Measurements from ENCODE around the gene WDR47.
"Not testable (repeated sequence)": the region's sequence is repeated elsewhere in the genome, so short reads cannot be mapped to it uniquely, and the experiment has no call there.

Gene WDR47

DNA sequence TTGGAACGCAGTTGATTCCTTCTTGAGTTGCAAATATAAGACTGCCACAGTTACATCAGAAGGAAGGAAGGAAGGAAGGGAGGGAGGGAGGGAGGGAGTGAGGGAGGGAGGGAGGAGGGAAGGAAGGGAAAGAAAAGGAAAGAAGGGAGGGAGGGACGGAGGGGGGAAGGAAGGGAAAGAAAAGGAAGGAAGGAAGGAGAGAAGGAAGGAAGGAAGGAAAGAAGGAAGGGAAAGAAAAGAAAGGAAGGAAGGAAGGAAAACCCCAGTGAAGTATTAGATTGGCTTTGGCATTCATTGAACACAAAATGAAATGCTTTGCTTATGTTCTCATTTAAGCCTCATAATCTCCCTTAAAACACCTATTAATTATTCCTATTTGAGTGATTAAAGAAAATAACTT is 6.4 kb upstream of the WDR47 start:
- Histone ChIP-seq H3K4me1 (ENCODE audit: insufficient read depth, low read length) (no peaks in the 10 kb centered on the region), H3K4me3 (ENCODE audit: low read length) (no peak overlapping the region), H3K36me3 (ENCODE audit: insufficient read depth, low read depth, low read length) (no peaks in the 10 kb centered on the region), H3K27ac (ENCODE audit: low read length) (no peak overlapping the region), H3K9me3 (ENCODE audit: insufficient read depth, low read depth, low read length) (no peaks in the 10 kb centered on the region), H3K9ac (ENCODE audit: low read depth, low read length) (no peak overlapping the region), H3K27me3 (ENCODE audit: insufficient read depth, low read length) (no peaks in the 10 kb centered on the region)

DNA sequence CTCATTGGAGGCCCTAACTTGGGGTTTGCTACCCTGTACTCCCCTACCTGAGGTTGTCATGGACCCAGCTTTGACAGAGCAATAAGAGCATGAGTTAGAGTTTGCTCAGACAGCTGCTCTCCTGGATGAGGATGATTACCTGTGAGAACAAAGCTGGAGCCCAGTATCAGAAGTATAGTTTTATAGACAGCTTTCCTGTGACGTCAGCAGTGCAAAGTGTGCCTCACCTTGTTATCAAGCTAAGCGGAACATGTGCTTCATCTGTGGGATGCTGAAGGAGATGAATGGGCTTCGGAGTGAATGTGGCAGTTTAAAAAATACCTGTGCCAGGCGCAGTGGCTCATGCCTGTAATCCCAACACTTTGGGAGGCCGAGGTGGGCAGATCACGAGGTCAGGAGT is 5.4 kb upstream of the WDR47 start:
- no peaks in the 10 kb centered on the region for H3K4me1 ChIP-seq (ENCODE audit: insufficient read depth, low read length)
- no peak overlapping the region for H3K4me3 ChIP-seq (ENCODE audit: low read length)
- no peaks in the 10 kb centered on the region for H3K36me3 ChIP-seq (ENCODE audit: insufficient read depth, low read depth, low read length)
- no peak overlapping the region for H3K27ac ChIP-seq (ENCODE audit: low read length)
- no peaks in the 10 kb centered on the region for H3K27me3 ChIP-seq (ENCODE audit: insufficient read depth, low read length)
- no peaks in the 10 kb centered on the region for H3K9me3 ChIP-seq (ENCODE audit: insufficient read depth, low read depth, low read length)
- no peak overlapping the region for H3K9ac ChIP-seq (ENCODE audit: low read depth, low read length)

DNA sequence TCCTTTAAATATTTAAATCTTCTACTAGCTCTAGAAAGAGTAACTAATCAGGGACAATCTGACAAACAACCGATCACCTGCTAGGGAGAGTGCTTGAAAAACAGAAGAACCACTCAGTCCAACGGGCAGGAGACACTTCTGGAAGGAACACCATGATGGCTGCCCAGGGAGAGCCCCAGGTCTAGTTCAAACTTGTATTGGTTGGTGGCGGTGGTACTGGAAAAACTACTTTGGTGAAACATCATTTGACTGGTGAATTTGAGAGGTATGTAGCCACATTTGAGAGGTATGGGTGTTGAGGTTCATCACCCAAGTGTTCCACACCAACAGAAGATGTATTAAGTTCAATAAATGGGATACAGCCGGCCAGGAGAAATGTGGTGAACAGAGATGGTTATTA is 4.8 kb upstream of the WDR47 start:
- no peak overlapping the region for H3K9ac ChIP-seq (ENCODE audit: low read depth, low read length)
- H3K9me3 ChIP-seq (ENCODE audit: insufficient read depth, low read depth, low read length): no peaks in the 10 kb centered on the region
- H3K36me3 ChIP-seq (ENCODE audit: insufficient read depth, low read depth, low read length): no peaks in the 10 kb centered on the region
- no peak overlapping the region for H3K4me3 ChIP-seq (ENCODE audit: low read length)
- no peak overlapping the region for H3K27ac ChIP-seq (ENCODE audit: low read length)
- H3K4me1 ChIP-seq (ENCODE audit: insufficient read depth, low read length): no peaks in the 10 kb centered on the region
- no peaks in the 10 kb centered on the region for H3K27me3 ChIP-seq (ENCODE audit: insufficient read depth, low read length)

DNA sequence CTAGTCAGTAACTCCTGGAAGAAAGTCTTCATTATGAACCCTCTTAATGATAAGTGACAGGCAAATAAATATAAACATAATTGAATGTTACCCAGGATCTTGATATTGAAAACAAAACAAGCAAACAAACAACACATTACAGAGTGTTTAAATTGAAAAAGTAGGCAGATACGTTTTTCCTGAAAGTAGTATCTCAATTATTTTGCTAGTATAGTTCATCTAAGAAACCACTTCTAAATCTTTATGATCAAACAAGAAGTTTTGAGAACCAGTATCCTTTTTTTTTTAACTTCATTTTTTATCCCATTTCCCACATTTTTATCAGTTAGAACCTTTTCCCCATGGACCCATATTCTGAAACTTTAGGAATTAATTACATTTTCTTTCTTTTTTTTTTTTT is 3.7 kb upstream of the WDR47 start:
- Histone ChIP-seq H3K27ac (ENCODE audit: low read length) (no peak overlapping the region), H3K4me1 (ENCODE audit: insufficient read depth, low read length) (0 out of 2 replicates have a peak, but pooled peaks cover under 1% of the 10 kb centered on the region)

DNA sequence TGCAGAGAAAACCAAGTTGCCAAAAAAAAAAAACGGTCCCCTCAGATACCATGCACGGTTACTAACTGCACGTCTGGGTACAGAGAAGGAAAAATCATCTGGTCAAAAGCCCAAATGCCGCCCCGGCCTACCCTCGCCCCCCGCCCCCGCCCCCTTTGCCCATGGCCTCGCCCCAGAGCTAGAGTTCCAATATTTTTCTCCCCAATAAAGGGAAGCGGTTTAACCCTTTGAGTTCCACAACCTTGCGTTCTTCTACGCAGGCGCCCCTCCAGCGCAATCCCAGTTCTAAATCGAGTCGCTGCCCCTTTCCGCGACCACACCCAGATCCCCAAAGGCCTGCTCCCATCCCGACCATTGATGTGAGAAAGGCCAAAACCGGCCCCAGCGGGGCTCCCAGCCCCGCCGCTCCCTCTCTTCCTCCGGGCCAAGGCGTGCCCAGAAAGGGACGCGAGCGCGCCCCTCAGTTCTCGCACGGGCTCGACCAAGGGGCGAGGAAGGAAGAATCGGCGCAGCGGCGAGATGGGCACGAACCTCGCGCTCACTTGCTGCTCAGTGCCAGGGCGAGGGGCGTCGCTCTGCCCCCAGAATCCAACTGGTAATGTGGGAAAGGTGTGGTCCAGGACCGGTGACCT is 797 bp downstream of the WDR47 start:
- no peaks in the 10 kb centered on the region for H3K9me3 ChIP-seq (ENCODE audit: insufficient read depth, low read depth, low read length)
- H3K4me3 ChIP-seq (ENCODE audit: low read length): peak overlapping the region; percentile 90
- H3K27ac ChIP-seq (ENCODE audit: low read length): no peak overlapping the region
- H3K9ac ChIP-seq (ENCODE audit: low read depth, low read length): peak overlapping the region; percentile 70; the same call in 1 of the 2 replicates
- 0 out of 2 replicates have a peak, but pooled peaks cover 4% of the 10 kb centered on the region for H3K4me1 ChIP-seq (ENCODE audit: insufficient read depth, low read length)
- no peaks in the 10 kb centered on the region for H3K36me3 ChIP-seq (ENCODE audit: insufficient read depth, low read depth, low read length)
- H3K27me3 ChIP-seq (ENCODE audit: insufficient read depth, low read length): no peaks in the 10 kb centered on the region

More for the DNA sequence above, 3.7 kb upstream of the WDR47 start:
- H3K9ac ChIP-seq (ENCODE audit: low read depth, low read length): no peak overlapping the region
- no peaks in the 10 kb centered on the region for H3K27me3 ChIP-seq (ENCODE audit: insufficient read depth, low read length)
- no peak overlapping the region for H3K4me3 ChIP-seq (ENCODE audit: low read length)
- H3K36me3 ChIP-seq (ENCODE audit: insufficient read depth, low read depth, low read length): no peaks in the 10 kb centered on the region
- H3K9me3 ChIP-seq (ENCODE audit: insufficient read depth, low read depth, low read length): no peaks in the 10 kb centered on the region

DNA sequence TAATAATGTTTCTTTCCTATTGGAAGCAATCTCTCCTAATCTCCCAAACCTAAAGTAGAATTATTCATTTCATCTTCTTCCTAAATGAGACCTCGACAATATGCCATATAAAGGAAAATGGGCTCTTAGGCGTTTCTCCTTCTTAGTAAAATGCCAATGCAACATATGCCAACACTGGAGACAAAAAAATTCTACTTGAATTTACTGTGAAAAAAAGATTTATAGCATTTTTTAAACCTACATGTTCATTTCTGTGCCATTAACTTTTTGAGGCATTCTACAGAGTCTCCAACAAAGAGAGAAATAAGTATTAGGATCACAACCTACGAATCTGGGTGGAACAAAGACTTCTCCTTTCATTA is 1.3 kb downstream of the WDR47 start:
- Histone ChIP-seq H3K27ac (ENCODE audit: low read length) (no peak overlapping the region), H3K9me3 (ENCODE audit: insufficient read depth, low read depth, low read length) (no peaks in the 10 kb centered on the region), H3K9ac (ENCODE audit: low read depth, low read length) (peak overlapping the region; percentile 70; the same call in 1 of the 2 replicates), H3K4me3 (ENCODE audit: low read length) (peak overlapping the region; percentile 90), H3K36me3 (ENCODE audit: insufficient read depth, low read depth, low read length) (no peaks in the 10 kb centered on the region), H3K4me1 (ENCODE audit: insufficient read depth, low read length) (0 out of 2 replicates have a peak, but pooled peaks cover 4% of the 10 kb centered on the region), H3K27me3 (ENCODE audit: insufficient read depth, low read length) (no peaks in the 10 kb centered on the region)

DNA sequence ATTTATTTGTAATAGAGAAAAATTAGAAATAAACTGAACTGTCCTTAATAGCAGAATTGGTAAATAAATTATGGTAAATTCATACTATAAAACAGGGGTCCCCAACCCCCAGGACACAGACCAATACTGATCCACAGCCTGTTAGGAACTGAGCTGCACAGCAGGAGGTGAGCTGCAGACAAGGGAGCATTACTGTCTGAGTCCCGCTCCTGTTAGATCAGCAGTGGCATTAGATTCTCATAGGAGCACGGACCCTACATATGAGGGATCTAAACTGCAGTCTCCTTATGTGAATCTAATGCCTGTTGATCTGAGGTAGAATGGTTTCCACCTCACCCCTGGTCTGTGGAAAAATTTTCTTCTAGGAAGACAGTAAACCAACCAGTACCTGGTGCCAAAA is 7.5 kb downstream of the WDR47 start:
- H3K36me3 ChIP-seq (ENCODE audit: insufficient read depth, low read depth, low read length): no peaks in the 10 kb centered on the region
- H3K9ac ChIP-seq (ENCODE audit: low read depth, low read length): no peak overlapping the region
- no peaks in the 10 kb centered on the region for H3K27me3 ChIP-seq (ENCODE audit: insufficient read depth, low read length)
- H3K4me3 ChIP-seq (ENCODE audit: low read length): no peak overlapping the region
- H3K9me3 ChIP-seq (ENCODE audit: insufficient read depth, low read depth, low read length): no peaks in the 10 kb centered on the region
- H3K27ac ChIP-seq (ENCODE audit: low read length): no peak overlapping the region
- no peaks in the 10 kb centered on the region for H3K4me1 ChIP-seq (ENCODE audit: insufficient read depth, low read length)

DNA sequence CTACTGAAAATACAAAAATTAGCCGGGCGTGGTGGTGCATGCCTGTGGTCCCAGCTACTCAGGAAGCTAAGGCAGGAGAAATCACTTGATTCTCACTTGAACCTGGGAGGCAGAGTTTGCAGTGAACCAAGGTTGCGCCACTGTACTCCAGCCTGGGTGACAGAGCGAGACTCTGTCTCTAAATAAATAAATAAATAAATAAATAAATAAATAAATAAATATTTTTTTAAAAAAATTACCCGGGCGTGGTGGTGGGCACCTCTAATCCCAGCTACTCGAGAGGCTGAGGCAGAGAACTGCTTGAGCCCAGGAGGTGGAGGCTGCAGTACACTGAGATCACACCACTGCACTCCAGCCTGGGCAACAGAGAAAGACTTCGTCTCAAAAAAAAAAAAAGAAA is 12.4 kb downstream of the WDR47 start:
- not testable (repeated sequence) for H3K27ac ChIP-seq (ENCODE audit: low read length); H3K4me1 ChIP-seq (ENCODE audit: insufficient read depth, low read length); H3K9me3 ChIP-seq (ENCODE audit: insufficient read depth, low read depth, low read length); H3K9ac ChIP-seq (ENCODE audit: low read depth, low read length); H3K27me3 ChIP-seq (ENCODE audit: insufficient read depth, low read length); H3K36me3 ChIP-seq (ENCODE audit: insufficient read depth, low read depth, low read length); H3K4me3 ChIP-seq (ENCODE audit: low read length)

DNA sequence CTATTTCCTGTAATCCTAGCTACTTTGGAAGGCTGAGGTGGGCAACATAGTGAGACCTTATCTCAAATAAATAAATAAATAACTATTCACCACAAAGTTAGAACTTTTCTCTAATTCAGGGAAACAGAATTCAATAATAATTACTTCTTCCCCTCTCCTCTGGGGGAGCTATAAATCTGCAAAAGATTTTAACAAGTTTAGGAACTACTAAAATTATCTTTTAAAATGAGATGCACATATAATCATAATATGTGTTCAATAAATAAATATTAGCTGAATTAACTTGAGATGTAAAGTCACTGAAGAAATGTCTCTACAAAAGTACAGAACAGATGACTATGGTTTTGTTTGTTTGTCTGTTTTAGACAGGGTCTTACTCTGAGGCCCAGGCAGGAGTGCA is 14.1 kb downstream of the WDR47 start:
- Histone ChIP-seq H3K36me3 (ENCODE audit: insufficient read depth, low read depth, low read length) (no peaks in the 10 kb centered on the region), H3K27me3 (ENCODE audit: insufficient read depth, low read length) (no peaks in the 10 kb centered on the region), H3K4me3 (ENCODE audit: low read length) (no peak overlapping the region), H3K9me3 (ENCODE audit: insufficient read depth, low read depth, low read length) (no peaks in the 10 kb centered on the region), H3K9ac (ENCODE audit: low read depth, low read length) (no peak overlapping the region), H3K4me1 (ENCODE audit: insufficient read depth, low read length) (no peaks in the 10 kb centered on the region), H3K27ac (ENCODE audit: low read length) (no peak overlapping the region)

DNA sequence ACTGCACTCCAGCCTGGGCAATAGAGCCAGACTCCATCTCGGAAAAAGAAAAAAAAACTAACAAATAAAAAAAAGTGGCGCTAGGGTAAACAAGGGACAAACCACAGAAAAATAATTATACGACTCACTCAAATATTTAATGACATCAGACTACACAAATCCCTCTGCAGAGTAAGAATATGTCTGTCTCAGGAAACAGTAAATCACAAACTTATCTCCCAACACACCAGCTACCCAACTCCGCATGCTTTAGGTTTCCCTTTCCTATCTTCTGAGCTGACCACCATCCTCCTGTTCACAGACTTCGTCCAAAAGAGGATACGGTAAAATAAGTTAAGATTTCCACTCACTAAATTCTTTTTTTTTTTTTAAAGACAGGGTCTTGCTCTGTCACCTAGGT is 16.2 kb downstream of the WDR47 start:
- no peak overlapping the region for H3K4me3 ChIP-seq (ENCODE audit: low read length)
- H3K36me3 ChIP-seq (ENCODE audit: insufficient read depth, low read depth, low read length): no peaks in the 10 kb centered on the region

DNA sequence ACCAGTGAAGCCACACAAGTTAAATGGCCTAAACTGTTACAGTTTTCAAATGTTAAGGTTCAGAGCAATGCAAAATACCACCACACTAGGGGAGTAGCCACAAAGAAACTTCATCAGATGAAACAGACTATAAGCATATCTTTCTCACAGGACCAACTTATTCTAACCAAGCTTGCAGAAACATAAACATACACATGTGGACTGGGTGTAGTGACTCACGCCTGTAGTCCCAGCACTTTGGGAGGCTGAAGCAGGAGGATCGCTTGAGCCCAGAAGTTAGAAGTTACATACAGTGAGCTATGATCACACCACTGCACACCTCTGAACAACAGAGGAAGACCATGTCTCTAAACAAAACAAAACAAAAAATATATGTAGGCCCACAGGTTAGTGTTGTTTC is 17.3 kb downstream of the WDR47 start:
- no peaks in the 10 kb centered on the region for H3K4me1 ChIP-seq (ENCODE audit: insufficient read depth, low read length)
- no peaks in the 10 kb centered on the region for H3K27me3 ChIP-seq (ENCODE audit: insufficient read depth, low read length)
- no peak overlapping the region for H3K4me3 ChIP-seq (ENCODE audit: low read length)
- no peaks in the 10 kb centered on the region for H3K9me3 ChIP-seq (ENCODE audit: insufficient read depth, low read depth, low read length)
- H3K27ac ChIP-seq (ENCODE audit: low read length): no peak overlapping the region
- no peaks in the 10 kb centered on the region for H3K36me3 ChIP-seq (ENCODE audit: insufficient read depth, low read depth, low read length)
- no peak overlapping the region for H3K9ac ChIP-seq (ENCODE audit: low read depth, low read length)

More for the DNA sequence above, 16.2 kb downstream of the WDR47 start:
- Histone ChIP-seq H3K4me1 (ENCODE audit: insufficient read depth, low read length) (no peaks in the 10 kb centered on the region), H3K9ac (ENCODE audit: low read depth, low read length) (no peak overlapping the region), H3K27ac (ENCODE audit: low read length) (no peak overlapping the region), H3K27me3 (ENCODE audit: insufficient read depth, low read length) (no peaks in the 10 kb centered on the region), H3K9me3 (ENCODE audit: insufficient read depth, low read depth, low read length) (no peaks in the 10 kb centered on the region)

DNA sequence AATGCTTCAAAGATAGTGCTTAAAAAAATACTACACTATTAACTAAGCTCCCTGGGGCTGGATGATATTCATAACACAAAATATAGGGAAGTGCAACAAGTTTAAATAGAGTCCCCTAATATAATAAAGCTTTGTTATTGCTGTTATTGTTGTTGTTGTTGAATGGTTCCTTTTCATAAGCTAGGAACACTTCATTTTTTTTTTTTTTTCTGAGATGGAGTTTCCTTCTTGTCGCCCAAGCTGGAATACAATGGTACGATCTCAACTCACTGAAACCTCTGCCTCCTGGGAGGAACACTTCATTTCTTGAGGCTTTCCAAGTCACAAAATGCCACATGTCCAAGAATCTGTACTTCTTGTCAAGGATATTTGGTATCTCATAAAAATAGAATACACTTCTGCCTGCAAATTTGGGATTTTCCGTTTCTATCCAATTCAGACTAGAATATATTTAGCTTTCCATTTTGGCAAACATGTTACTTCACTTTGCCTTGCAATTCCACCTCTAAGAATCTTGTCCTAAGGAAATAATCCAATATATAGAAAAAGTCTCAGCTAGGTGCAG is 21.1 kb downstream of the WDR47 start:
- H3K27me3 ChIP-seq (ENCODE audit: insufficient read depth, low read length): no peaks in the 10 kb centered on the region
- H3K4me1 ChIP-seq (ENCODE audit: insufficient read depth, low read length): no peaks in the 10 kb centered on the region
- no peaks in the 10 kb centered on the region for H3K36me3 ChIP-seq (ENCODE audit: insufficient read depth, low read depth, low read length)

More for the DNA sequence above, 21.1 kb downstream of the WDR47 start:
- Histone ChIP-seq H3K27ac (ENCODE audit: low read length) (no peak overlapping the region), H3K9ac (ENCODE audit: low read depth, low read length) (no peak overlapping the region), H3K9me3 (ENCODE audit: insufficient read depth, low read depth, low read length) (no peaks in the 10 kb centered on the region), H3K4me3 (ENCODE audit: low read length) (no peak overlapping the region)
